ENCODE data around the gene NUP54.

Gene NUP54

GRCh38 chr4:76072760-76073159 lies 75.4 kb downstream of the NUP54 start:
- no peak for DNase-seq (ENCODE audit: low read depth in 2 of 2)

- peak; percentile 3 to 37 for DNase-seq (ENCODE audit: low read depth in 2 of 2)
Measured at GRCh38 chr4:76067652-76068286, 80.4 kb downstream of the NUP54 start.

GRCh38 chr4:76066546-76066945 lies 81.7 kb downstream of the NUP54 start:
- DNase-seq (ENCODE audit: low read depth in 2 of 2): no peak

All from stimulated activated CD8-positive, alpha-beta memory T cell treated with anti-CD3 and anti-CD28 coated beads, Interleukin-15, amount 100 ng/mL, for 4 hours (primary cell).